Fibroblast of villous mesenchyme (primary cell): ENCODE measurements around the gene LRIG1. TPM values are rescaled to one million over a fixed set of nuclear protein-coding genes. Genes with fewer than 3 reads are reported as not detected.

Experiments used
- DNase-seq: peaks from one replicate; pipeline ENCODE4 v3.0.0-alpha.2; 2010; ENCODE audit warnings: low read depth
- H3K4me3 ChIP-seq: 2 replicates; pipeline ENCODE4 v1.5.1; 2011; ENCODE audit warnings: low read depth, mild to moderate bottlenecking, low read length
- CTCF ChIP-seq: IDR thresholded peaks from 2 replicates; pipeline ENCODE4 v1.5.1; 2012; ENCODE audit warnings: low read depth, mild to moderate bottlenecking, low read length; ENCODE audit not compliant: insufficient read depth
- total RNA-seq: library from RNA; depleted of rRNA; stranded (reverse); fragments of >200 nt; gene quantifications from 2 replicates; pipeline ENCODE4 v1.2.3, GENCODE V29; 2012

LRIG1 gene
- total RNA-seq, 1 donor: 10.4 TPM

- DNase-seq: no peak
- TF ChIP-seq CTCF: no peak
- H3K4me3 ChIP-seq: no peak overlapping the region
Measured at GRCh38 chr3:66525771-66526170, 24.9 kb upstream of the LRIG1 start.

GRCh38 chr3:66520724-66521123 lies 19.9 kb upstream of the LRIG1 start:
- TF ChIP-seq CTCF: no peak
- no peak overlapping the region for H3K4me3 ChIP-seq
- peak; percentile 32 for DNase-seq

GRCh38 chr3:66518644-66519043 lies 17.8 kb upstream of the LRIG1 start:
- TF ChIP-seq CTCF: no peak
- no peak overlapping the region for H3K4me3 ChIP-seq
- DNase-seq: no peak

GRCh38 chr3:66518126-66518525 lies 17.3 kb upstream of the LRIG1 start:
- DNase-seq: no peak
- no peak overlapping the region for H3K4me3 ChIP-seq
- no peak for TF ChIP-seq CTCF

GRCh38 chr3:66517241-66517640 lies 16.4 kb upstream of the LRIG1 start:
- H3K4me3 ChIP-seq: no peak overlapping the region
- TF ChIP-seq CTCF: no peak
- DNase-seq: no peak

- no peak for TF ChIP-seq CTCF
- no peak for DNase-seq
- H3K4me3 ChIP-seq: no peak overlapping the region
Measured at GRCh38 chr3:66508461-66508860, 7.6 kb upstream of the LRIG1 start.
